Right atrium auricular region (tissue), 2 donors: Measurements from ENCODE around the gene SCN4B. TPM values are rescaled to one million over a fixed set of nuclear protein-coding genes. Genes with fewer than 3 reads are reported as not detected.

Experiments
- DNase-seq: peaks from one replicate; pipeline ENCODE4 v3.0.0-alpha.2; 2019; ENCODE audit warnings: low spot score
- H3K27ac ChIP-seq, 2 donors: fragments of 200-600 bp; sonication (generic); 1 replicate in 1 of 2; 2 replicates in 1 of 2; pipeline ENCODE4 v1.5.1; 2016 to 2019
- H3K27me3 ChIP-seq, 2 donors: fragments of 200-600 bp; sonication (generic); one replicate each; pipeline versions ENCODE4 v1.5.1 to v1.6.0; 2017 to 2019
- H3K36me3 ChIP-seq: fragments of 200-600 bp; sonication (generic); one replicate; pipeline ENCODE4 v1.5.1; 2016
- H3K4me1 ChIP-seq, 2 donors: fragments of 200-600 bp; sonication (generic); one replicate each; pipeline versions ENCODE4 v1.5.1 to v1.6.0; 2017 to 2019
- H3K4me3 ChIP-seq, 2 donors: fragments of 200-600 bp; sonication (generic); 1 replicate in 1 of 2; 2 replicates in 1 of 2; pipeline ENCODE4 v1.5.1; 2017 to 2019; ENCODE audit warnings: mild to moderate bottlenecking in 1 of 2, moderate library complexity in 1 of 2
- H3K9me3 ChIP-seq, 2 donors: fragments of 200-600 bp; sonication (generic); one replicate each; pipeline ENCODE4 v1.5.1; 2019
- CTCF ChIP-seq, 2 donors: fragments of 200-600 bp; sonication (generic); IDR thresholded peaks; one replicate each; pipeline ENCODE4 v1.5.1; 2019; ENCODE audit warnings: antibody characterized with exemption in 2 of 2
- total RNA-seq, 2 donors: library from RNA; depleted of rRNA; stranded (reverse); fragments of >200 nt; gene quantifications; one replicate each; pipeline ENCODE4 v1.1.0, GENCODE V29; 2016

The SCN4B gene
- total RNA-seq, 2 donors from 2014 or later: 2.5 to 11.8 TPM

DNA sequence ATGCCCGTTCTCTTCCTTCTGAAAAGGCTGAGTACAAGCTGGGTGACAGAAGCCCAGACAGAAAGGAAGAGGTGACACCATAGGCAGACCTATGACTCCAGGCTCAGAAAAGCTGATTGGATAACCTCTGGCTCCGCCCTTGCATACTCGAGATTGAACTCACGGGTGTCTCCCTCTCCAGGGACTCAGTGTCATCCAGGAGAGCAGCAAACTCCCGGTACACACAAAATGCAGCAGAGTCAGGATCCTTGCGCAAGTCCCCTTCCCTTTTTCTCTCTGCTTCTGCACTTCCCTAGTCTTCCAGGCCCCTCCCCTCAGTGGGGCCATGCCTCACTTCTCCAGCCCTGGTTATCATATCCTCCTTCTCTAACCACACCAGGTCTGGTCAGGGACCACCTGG, 9.8 kb downstream of the SCN4B start:
- Histone ChIP-seq H3K4me3 (no peak overlapping the region), H3K4me1 (peaks cover 0 to 30% of the 10 kb centered on the region in 2 donors), H3K36me3 (no peaks in the 10 kb centered on the region), H3K9me3 (no peaks in the 10 kb centered on the region), H3K27ac (no peak overlapping the region), H3K27me3 (no peaks in the 10 kb centered on the region)
- no peak for DNase-seq
- no peak for TF ChIP-seq CTCF (IDR thresholded peaks at IDR 0.05)

DNA sequence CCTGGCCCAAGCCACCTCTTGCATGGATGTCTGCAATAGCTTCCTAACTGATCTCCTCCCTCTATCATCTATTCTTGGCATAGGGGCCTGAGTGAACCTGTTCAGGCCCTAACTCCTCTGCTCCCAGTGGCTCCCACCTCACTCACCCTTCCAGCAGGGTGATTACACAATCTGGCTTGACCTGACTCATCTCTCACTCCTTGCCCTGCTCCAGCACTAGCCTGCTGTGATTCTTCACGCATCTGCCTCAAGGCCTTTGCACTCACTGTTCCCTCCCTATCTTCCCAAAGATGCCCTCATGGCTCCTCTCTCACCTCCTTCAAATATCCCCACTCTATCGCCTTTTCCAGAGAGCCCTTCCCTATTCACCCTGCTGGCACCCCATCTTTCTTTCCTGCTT, 10.5 kb downstream of the SCN4B start:
- Histone ChIP-seq H3K4me3 (no peak overlapping the region), H3K9me3 (no peaks in the 10 kb centered on the region), H3K27ac (no peak overlapping the region), H3K36me3 (no peaks in the 10 kb centered on the region), H3K27me3 (no peaks in the 10 kb centered on the region), H3K4me1 (peaks cover 0 to 30% of the 10 kb centered on the region in 2 donors)
- no peak for TF ChIP-seq CTCF (IDR thresholded peaks at IDR 0.05)
- no peak for DNase-seq

DNA sequence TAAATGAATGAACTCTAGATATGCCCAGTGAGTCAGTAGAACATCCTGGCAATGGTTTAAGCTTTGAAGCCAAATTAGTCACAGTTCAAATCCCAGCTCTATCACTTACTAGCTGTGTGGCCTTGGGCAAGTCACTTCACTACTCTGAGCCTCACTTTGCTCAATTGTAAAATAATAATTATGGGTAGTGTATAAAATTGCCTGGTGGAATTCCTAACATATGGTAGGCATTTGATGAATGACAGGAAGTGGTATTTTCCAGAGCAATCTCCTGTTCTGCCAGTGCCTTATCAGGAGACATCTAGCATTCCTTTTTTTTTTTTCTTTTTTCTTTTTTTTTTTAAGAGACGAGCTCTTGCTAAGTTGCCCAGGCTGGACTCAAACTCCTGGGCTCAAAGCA, 13.0 kb downstream of the SCN4B start:
- Histone ChIP-seq H3K9me3 (no peaks in the 10 kb centered on the region), H3K27me3 (no peaks in the 10 kb centered on the region), H3K27ac (no peak overlapping the region), H3K4me3 (no peak overlapping the region), H3K4me1 (peaks cover 0 to 16% of the 10 kb centered on the region in 2 donors), H3K36me3 (no peaks in the 10 kb centered on the region)
- no peak for TF ChIP-seq CTCF (IDR thresholded peaks at IDR 0.05)
- DNase-seq: no peak

DNA sequence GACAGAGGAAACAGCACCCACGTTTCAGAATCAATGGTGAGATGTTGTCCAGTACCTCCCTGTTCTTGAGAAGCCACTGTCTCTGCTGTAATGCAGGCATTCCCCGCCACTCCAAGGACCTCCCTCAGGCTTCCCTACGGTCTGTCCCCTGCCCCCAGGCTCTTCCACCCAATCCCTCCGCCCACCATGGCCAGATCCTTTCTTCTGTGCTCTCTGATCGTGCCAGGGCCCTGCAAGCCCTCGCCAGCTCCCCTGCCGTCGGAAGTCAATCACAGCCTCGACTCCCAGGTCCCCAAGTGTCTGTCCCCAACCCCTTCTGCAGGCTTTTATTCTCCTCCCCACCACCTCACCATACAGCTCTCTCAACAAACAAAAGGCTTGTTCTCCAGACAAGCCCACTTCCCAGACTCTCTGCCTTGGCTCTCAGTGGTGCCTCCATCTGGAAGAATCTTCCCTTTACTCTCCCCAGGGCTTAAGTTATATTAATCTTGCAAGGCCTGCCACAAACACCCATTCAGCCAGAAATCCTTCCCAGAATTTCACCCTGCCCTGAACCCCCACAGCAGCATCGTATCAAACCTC, 13.7 kb downstream of the SCN4B start:
- no peaks in the 10 kb centered on the region for H3K27me3 ChIP-seq
- no peaks in the 10 kb centered on the region for H3K9me3 ChIP-seq
- H3K36me3 ChIP-seq: no peaks in the 10 kb centered on the region
- H3K27ac ChIP-seq: no peak overlapping the region
- DNase-seq: no peak
- H3K4me3 ChIP-seq: no peak overlapping the region
- H3K4me1 ChIP-seq: peaks cover 0 to 9% of the 10 kb centered on the region in 2 donors
- no peak for TF ChIP-seq CTCF (IDR thresholded peaks at IDR 0.05)

DNA sequence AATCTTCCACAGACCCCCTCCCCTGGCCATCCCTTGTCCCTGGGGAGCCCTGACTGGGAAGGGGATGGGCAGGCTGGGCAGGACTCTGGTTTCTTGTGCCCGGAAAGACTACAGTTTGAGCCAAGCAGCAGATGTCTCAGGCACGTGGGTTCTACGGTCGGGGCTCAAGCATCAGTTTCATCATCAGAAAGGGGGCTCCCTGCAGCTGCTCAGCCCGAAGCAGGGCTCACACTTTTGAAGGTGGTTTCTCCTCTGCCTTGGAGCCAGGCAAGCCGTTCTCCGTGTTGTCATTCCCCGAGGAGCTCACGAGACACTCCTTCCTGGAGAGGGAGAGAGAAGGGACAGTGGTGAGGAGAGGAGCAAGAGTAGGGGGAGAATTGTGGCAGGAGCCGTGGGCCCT, 15.8 kb downstream of the SCN4B start:
- Histone ChIP-seq H3K9me3 (no peaks in the 10 kb centered on the region), H3K27me3 (no peaks in the 10 kb centered on the region), H3K27ac (no peak overlapping the region), H3K4me3 (no peak overlapping the region), H3K36me3 (no peaks in the 10 kb centered on the region), H3K4me1 (no peaks in the 10 kb centered on the region)
- DNase-seq: no peak
- TF ChIP-seq CTCF (IDR thresholded peaks at IDR 0.05): no peak

- no peak for DNase-seq
- no peaks in the 10 kb centered on the region for H3K4me1 ChIP-seq
- H3K9me3 ChIP-seq: no peaks in the 10 kb centered on the region
- no peak for TF ChIP-seq CTCF (IDR thresholded peaks at IDR 0.05)
- no peaks in the 10 kb centered on the region for H3K36me3 ChIP-seq
- H3K27me3 ChIP-seq: no peaks in the 10 kb centered on the region
- H3K27ac ChIP-seq: no peak overlapping the region
- H3K4me3 ChIP-seq: no peak overlapping the region
Measured at GRCh38 chr11:118136341-118136740, 16.3 kb downstream of the SCN4B start.
